ENCODE data around the gene FASTKD3. TPM values are rescaled to one million over a fixed set of nuclear protein-coding genes. Genes with fewer than 3 reads are reported as not detected.

The FASTKD3 gene
- polyA plus RNA-seq, 1 donor from 2014 or later: 27.8 TPM

- Histone ChIP-seq H2AFZ (ENCODE audit: low read depth, low read length) (no peak overlapping the region), H3K9me3 (ENCODE audit: low read length) (no peaks in the 10 kb centered on the region), H4K20me1 (ENCODE audit: insufficient read depth) (no peaks in the 10 kb centered on the region), H3K79me2 (replicated peaks; ENCODE audit: insufficient read depth, low read length) (peaks cover 32% of the 10 kb centered on the region), H3K27me3 (ENCODE audit: insufficient read depth, low read depth, low read length) (no peaks in the 10 kb centered on the region), H3K9me2 (ENCODE audit: insufficient read depth, low read length) (no peaks in the 10 kb centered on the region), H3K4me3 (ENCODE audit: low read length) (no peak overlapping the region), H3K4me2 (ENCODE audit: low read length) (no peak overlapping the region), H3K9ac (ENCODE audit: low read length) (no peak overlapping the region), H3F3A (ENCODE audit: insufficient read depth, low read length, poor library complexity, severe bottlenecking) (no peaks in the 10 kb centered on the region), H3K36me3 (ENCODE audit: insufficient read depth, low read length) (peaks cover 4% of the 10 kb centered on the region), H3K27ac (ENCODE audit: low read length) (no peak overlapping the region)
- TF ChIP-seq RAD21 (conservative IDR thresholded peaks at IDR 0.05) (no peak), EP300 (conservative IDR thresholded peaks at IDR 0.05; ENCODE audit: poor library complexity, severe bottlenecking) (no peak), SMC3 (conservative IDR thresholded peaks at IDR 0.05; ENCODE audit: poor library complexity) (no peak), EZH2 (IDR thresholded peaks at IDR 0.05; ENCODE audit: borderline replicate concordance, insufficient read depth, low read length, poor library complexity, severe bottlenecking) (no peak), POLR2AphosphoS5 (IDR thresholded peaks at IDR 0.05) (no peak), TAF1 (IDR thresholded peaks at IDR 0.05; ENCODE audit: low read depth) (no peak), REST (IDR thresholded peaks at IDR 0.05; ENCODE audit: borderline replicate concordance) (no peak), MXI1 (conservative IDR thresholded peaks at IDR 0.05; ENCODE audit: poor library complexity, severe bottlenecking) (no peak), CTCF (IDR thresholded peaks at IDR 0.05; ENCODE audit: poor library complexity, severe bottlenecking) (no peak)
Observed at GRCh38 chr5:7871653-7872052, 2.8 kb upstream of the FASTKD3 start.

- no peaks in the 10 kb centered on the region for H3K9me3 ChIP-seq (ENCODE audit: low read length)
- H3K9ac ChIP-seq (ENCODE audit: low read length): peak overlapping the region; percentile 75
- H3K36me3 ChIP-seq (ENCODE audit: insufficient read depth, low read length): no peaks in the 10 kb centered on the region
- TF ChIP-seq TAF1 (IDR thresholded peaks at IDR 0.05; ENCODE audit: low read depth) (no peak), POLR2AphosphoS5 (IDR thresholded peaks at IDR 0.05) (no peak), RAD21 (conservative IDR thresholded peaks at IDR 0.05) (no peak), MXI1 (conservative IDR thresholded peaks at IDR 0.05; ENCODE audit: poor library complexity, severe bottlenecking) (no peak), EZH2 (IDR thresholded peaks at IDR 0.05; ENCODE audit: borderline replicate concordance, insufficient read depth, low read length, poor library complexity, severe bottlenecking) (no peak), REST (IDR thresholded peaks at IDR 0.05; ENCODE audit: borderline replicate concordance) (no peak), EP300 (conservative IDR thresholded peaks at IDR 0.05; ENCODE audit: poor library complexity, severe bottlenecking) (no peak)
- H3K27ac ChIP-seq (ENCODE audit: low read length): peak overlapping the region; percentile 24
- peak overlapping the region; percentile 94 for H3K4me2 ChIP-seq (ENCODE audit: low read length)
- H3F3A ChIP-seq (ENCODE audit: insufficient read depth, low read length, poor library complexity, severe bottlenecking): no peaks in the 10 kb centered on the region
- no peaks in the 10 kb centered on the region for H4K20me1 ChIP-seq (ENCODE audit: insufficient read depth)
- H3K9me2 ChIP-seq (ENCODE audit: insufficient read depth, low read length): no peaks in the 10 kb centered on the region
- H3K27me3 ChIP-seq (ENCODE audit: insufficient read depth, low read depth, low read length): no peaks in the 10 kb centered on the region
- peaks cover 29% of the 10 kb centered on the region for H3K79me2 ChIP-seq (replicated peaks; ENCODE audit: insufficient read depth, low read length)
- H2AFZ ChIP-seq (ENCODE audit: low read depth, low read length): no peak overlapping the region
- peak overlapping the region; percentile 91 for H3K4me3 ChIP-seq (ENCODE audit: low read length)
Observed at GRCh38 chr5:7869474-7870136, 774 bp upstream of the FASTKD3 start.
